HG02870 (cell line): Measurements from ENCODE around the gene NEU4.
"Not testable (repeated sequence)": the region's sequence is repeated elsewhere in the genome, so short reads cannot be mapped to it uniquely, and the experiment has no call there.

Experiments
- ATAC-seq: cut with Tn5 transposase; IDR thresholded peaks from one replicate; pipeline ENCODE4 v1.9.1; 2021; ENCODE audit warnings: mild to moderate bottlenecking, moderate library complexity; ENCODE audit not compliant: unreplicated experiment

NEU4 gene

DNA sequence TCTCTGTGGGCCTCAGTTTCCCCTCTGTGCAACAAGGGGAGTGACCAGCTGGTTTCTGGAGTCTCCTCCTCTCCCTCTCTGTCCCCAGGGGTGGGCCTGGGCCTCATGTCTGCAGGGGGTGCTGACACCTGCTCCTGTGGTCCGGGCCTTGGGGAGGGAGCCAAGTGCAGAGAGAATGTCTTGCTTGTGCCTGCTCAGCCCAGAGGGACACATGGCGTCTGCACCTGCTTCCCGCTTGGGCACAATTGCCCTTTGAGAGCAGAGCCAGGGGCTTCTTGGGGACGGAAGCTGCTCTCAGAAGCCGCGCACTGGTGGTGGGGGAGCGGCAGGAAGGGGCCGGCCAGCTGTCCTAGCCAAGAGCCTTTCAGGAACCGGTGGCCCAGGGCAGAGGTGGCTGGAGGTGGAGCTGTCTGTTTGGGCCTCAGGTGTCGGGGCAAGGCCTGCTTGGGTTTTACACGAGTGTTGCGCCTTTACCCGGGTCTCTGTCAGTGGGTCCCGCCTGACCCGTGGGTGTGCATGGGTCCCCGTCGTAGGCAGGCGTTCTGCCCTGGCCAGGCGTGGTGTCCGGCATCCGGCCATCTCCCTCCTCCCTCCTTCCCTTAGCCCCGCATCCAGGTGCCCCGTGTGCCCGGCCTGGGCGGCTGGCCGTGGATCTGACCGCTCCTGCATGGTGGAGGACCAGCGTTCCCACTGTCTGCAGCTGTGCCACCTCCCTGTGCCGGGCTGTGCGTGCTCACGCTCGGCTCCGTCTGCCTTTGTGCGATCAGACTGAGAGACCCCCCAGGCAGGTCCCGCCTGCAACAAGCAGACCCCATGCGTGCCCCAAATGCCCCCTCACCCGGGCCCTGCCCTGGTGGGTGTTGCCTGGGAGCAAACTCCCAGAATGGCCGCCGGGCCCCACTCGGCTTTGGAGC, 4.0 kb downstream of the NEU4 start:
- ATAC-seq = no peak

DNA sequence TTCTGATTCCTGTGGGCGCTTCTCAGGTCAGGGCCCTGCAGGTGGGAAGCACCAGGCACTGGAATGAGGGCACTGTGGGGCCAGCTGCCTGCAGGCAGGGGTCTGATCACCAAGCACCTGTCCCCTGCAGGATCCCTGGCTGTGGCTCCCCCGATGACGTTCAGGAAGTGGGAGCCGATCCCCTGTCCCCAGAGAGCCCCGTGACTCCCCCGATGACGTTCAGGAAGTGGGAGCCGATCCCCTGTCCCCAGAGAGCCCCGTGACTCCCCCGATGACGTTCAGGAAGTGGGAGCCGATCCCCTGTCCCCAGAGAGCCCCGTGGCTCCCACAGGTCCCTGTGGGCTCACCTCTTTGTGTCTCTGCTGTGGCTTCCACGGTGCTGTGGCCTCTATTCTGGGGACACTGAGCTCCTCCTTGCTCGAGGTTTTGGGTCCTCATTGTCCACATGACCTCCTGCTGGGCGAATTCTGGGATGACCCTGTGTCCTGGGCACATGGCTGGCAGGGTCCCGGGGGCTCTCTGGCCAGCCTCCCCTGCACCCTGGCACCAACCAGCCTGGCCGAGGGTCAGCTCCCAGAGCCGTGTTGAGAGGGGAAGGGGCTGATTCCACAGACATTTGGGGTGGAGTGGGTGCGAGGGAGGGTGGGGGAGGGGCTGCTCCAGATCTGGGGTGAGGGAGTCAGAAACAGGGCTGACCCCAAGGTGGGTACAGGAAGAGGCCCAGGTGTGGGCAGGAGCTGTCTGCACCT, 4.8 kb downstream of the NEU4 start:
- no peak for ATAC-seq

GRCh38 chr2:241814393-241814642, 5.3 kb downstream of the NEU4 start:
- ATAC-seq = no peak

GRCh38 chr2:241814643-241815476, 5.9 kb downstream of the NEU4 start:
- ATAC-seq = no peak

DNA sequence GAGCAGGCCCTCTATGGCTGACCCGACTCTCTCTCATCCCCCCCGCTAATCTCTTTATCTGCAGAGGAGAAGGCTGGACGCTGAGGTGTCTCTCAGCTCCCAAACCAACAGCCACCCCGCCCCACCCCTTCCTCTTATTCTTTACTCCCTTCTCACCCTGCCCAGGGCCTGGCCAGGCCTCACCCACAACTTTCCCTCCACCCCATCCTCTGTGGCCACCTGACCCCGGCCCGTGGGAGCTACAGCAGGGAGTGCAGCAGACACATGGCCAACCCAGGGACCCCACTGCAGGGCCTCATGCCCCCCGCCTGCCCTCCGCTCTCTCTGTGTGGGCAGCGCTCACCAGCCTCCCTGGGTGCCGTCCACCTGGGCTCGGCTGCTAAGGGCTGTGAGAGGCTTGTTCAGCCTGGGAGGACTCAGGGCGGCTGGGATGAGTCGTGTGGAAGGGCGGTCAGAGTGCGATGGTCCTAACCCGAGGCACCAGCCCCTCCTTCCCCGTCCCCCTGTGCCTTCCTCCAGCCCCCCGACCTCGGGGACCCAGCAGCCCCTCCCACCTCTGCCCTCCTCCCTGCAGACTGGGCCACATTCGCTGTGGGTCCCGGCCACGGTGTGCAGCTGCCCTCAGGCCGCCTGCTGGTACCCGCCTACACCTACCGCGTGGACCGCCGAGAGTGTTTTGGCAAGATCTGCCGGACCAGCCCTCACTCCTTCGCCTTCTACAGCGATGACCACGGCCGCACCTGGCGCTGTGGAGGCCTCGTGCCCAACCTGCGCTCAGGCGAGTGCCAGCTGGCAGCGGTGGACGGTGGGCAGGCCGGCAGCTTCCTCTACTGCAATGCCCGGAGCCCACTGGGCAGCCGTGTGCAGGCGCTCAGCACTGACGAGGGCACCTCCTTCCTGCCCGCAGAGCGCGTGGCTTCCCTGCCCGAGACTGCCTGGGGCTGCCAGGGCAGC, 6.8 kb downstream of the NEU4 start:
- no peak for ATAC-seq

DNA sequence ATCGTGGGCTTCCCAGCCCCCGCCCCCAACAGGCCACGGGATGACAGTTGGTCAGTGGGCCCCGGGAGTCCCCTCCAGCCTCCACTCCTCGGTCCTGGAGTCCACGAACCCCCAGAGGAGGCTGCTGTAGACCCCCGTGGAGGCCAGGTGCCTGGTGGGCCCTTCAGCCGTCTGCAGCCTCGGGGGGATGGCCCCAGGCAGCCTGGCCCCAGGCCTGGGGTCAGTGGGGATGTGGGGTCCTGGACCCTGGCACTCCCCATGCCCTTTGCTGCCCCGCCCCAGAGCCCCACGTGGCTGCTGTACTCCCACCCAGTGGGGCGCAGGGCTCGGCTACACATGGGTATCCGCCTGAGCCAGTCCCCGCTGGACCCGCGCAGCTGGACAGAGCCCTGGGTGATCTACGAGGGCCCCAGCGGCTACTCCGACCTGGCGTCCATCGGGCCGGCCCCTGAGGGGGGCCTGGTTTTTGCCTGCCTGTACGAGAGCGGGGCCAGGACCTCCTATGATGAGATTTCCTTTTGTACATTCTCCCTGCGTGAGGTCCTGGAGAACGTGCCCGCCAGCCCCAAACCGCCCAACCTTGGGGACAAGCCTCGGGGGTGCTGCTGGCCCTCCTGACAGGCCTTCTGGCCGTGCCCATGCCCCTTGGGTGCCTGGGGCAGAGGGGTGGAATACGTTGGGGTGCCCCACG, 7.6 kb downstream of the NEU4 start:
- no peak for ATAC-seq

DNA sequence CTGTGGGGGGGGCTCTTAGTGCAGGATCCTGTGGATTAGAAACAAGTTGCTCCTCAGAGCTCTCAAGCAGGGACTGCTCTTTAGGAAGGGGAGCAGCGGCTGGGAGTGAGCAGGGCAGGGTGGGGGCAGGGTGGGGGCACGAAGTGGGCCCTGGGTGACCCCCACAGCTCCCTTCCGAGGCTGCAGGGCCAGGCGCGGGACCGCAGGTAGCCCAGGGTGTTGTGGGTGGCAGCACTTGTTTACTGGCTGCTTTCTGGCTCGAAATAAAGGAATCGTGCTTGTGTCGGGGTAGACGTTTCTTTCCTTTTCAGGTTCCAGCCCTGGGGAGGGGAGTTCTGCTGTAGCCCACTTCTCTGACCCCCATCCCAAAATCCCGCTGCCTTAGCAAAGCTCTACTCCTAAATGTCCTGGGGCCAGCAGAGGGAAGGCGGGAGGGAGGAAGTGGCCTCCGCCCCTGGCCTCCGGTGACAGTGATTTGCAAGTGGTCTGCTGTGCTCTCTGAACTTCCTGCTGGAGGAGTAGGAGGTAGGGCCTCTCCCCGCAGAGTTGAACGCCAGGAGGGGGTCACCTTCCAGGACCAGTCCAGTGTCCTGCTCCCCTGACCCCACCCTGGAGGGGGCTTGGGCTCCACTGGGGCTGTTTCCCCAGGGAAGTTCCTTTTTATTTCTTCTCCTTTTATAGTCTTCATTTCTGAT, 8.3 kb downstream of the NEU4 start:
- no peak for ATAC-seq

DNA sequence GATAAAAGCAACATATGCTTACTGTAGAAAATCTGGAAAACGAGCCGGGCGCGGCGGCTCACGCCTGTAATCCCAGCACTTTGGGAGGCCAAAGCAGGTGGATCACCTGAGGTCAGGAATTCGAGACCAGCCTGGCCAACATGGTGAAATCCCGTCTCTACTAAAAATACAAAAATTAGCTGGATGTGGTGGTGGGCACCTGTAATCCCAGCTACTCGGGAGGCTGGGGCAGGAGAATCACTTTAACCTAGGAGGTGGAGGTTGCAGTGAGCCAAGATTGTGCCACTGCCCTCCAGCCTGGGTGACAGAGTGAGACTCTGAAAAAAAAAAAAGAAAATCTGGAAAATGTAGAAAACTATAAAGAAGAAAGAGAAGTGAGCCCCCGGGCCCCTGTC, 8.8 kb downstream of the NEU4 start:
- not testable (repeated sequence) for ATAC-seq

GRCh38 chr2:241818229-241818942, 9.4 kb downstream of the NEU4 start:
- no peak for ATAC-seq

GRCh38 chr2:241818943-241819270, 9.9 kb downstream of the NEU4 start:
- ATAC-seq = no peak

GRCh38 chr2:241819947-241820624, 11.1 kb downstream of the NEU4 start:
- ATAC-seq = not testable (repeated sequence)

GRCh38 chr2:241820625-241821384, 11.8 kb downstream of the NEU4 start:
- no peak for ATAC-seq

- ATAC-seq = no peak
Measured at GRCh38 chr2:241821460-241822263, 12.7 kb downstream of the NEU4 start.

DNA sequence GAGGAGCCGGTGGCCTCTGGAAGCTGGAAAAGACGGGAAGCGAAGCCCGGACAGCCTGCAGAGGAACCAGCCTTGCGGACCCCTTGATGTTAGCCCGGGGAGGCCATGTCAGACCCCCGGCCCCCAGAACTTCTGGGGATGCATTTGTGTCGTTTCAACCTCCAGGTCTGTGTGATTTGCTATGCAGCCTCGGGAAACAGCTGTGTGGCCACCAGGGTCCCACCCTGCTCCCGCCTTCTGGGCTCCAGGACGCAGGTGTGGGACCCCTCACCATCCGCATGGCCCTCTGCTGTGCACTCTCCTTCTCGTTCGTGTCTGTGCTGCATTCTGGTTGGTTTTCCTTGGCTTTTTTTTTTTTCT, 13.3 kb downstream of the NEU4 start:
- no peak for ATAC-seq

DNA sequence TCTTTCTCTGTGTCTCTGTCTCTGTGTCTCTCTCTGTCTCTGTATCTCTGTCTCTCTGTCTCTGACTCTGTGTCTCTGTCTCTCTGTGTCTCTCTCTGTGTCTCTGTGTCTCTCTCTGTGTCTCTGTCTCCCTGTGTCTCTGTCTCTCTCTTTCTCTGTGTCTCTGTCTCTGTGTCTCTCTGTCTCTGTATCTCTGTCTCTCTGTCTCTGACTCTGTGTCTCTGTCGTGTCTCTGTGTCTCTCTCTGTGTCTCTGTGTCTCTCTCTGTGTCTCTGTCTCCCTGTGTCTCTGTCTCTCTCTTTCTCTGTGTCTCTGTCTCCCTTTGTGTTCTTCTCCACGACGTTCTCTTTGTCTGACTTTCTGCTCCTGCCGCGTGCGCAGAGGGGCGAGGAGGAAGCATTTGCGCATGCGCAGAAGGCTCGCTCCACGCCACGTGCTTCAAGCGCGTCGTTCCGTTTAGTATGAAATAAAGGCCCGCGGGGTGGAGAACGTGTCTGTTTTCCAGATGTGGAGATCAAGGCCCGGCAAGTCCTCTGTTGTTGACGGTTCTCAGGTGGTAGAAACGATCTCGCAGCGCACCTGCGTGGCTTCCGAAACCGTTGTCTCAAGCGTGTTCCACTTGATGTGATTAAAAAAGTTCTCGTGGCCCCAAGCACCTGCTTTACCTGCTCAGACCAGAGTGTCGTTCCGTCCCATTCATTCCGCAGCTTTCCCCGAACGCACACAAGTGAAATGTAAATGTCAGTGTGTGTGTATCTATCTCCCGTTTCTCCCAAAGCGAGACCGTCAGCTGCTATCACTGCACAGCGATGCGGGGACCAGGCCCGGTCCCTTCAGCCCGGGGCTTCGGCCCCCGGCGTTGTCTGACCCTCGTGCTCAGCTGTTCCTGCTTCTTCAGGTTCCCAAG, 14.8 kb downstream of the NEU4 start:
- not testable (repeated sequence) for ATAC-seq

DNA sequence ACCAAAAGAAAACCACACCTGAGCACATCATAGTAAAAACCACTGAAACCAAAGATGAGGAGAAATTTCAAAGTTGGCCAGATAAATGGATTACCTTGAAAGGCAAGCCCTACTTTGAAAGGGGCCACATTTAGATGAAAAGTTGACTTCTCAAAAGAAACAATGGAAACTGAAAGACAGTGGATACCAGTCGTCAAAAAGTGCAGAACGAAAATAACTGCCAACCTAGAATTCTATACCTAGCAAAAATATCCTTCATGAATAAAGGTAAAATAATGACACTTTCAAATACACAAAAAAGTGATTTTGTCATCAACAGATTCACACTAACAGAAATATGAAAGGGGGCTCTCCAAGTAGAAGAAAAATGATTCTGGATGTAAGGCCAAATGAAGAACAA, 18.4 kb downstream of the NEU4 start:
- ATAC-seq = no peak
